SK-N-MC (cell line): ENCODE results near the gene ZNF423.

ENCODE experiments used
- FOXP2 ChIP-seq: optimal IDR thresholded peaks from 2 replicates; pipeline ENCODE3; 2011; ENCODE audit warnings: mild to moderate bottlenecking, moderate library complexity; ENCODE audit not compliant: insufficient read depth; ENCODE audit errors: extremely low read length, control extremely low read depth
- POLR2AphosphoS5 ChIP-seq: IDR thresholded peaks from 2 replicates; pipeline ENCODE4 v1.6.1; 2012; ENCODE audit warnings: mild to moderate bottlenecking, low read depth, low read length, borderline replicate concordance

- TF ChIP-seq POLR2AphosphoS5 (no peak), FOXP2 (no peak)
Observed at GRCh38 chr16:49499869-49500610, 355.9 kb downstream of the ZNF423 start.
